ENCODE data around the gene CCDC68. TPM values are rescaled to one million over a fixed set of nuclear protein-coding genes. Genes with fewer than 3 reads are reported as not detected.

The CCDC68 gene, protein sequence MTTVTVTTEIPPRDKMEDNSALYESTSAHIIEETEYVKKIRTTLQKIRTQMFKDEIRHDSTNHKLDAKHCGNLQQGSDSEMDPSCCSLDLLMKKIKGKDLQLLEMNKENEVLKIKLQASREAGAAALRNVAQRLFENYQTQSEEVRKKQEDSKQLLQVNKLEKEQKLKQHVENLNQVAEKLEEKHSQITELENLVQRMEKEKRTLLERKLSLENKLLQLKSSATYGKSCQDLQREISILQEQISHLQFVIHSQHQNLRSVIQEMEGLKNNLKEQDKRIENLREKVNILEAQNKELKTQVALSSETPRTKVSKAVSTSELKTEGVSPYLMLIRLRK
- 6.6 TPM for total RNA-seq (2021; ENCODE audit: unreplicated experiment)
- 1.5 and 2.1 TPM in 2 replicates for polyA plus RNA-seq (2012)
- percentile 60 among the genes with signal in this experiment for Bru-seq, nascent RNA
- percentile 69 among the genes with signal in this experiment for BruChase-seq, experiment 1, labeled RNA remaining after a 6-hour chase
- BruChase-seq, experiment 2, labeled RNA remaining after a 2-hour chase = percentile 53 among the genes with signal in this experiment
- long read RNA-seq, full-length matches to known transcripts = 4 of 6 reads
- long read RNA-seq, partial matches to known transcripts = 0 of 6 reads
- long read RNA-seq, other reads (novel, unspliced or antisense) = 2 of 6 reads

- H4K20me1 ChIP-seq (ENCODE audit: insufficient read depth) = no peaks in the 10 kb centered on the region
- ChIA-PET CTCF (no interaction called here), POLR2A (no interaction called here), RAD21 (ENCODE audit: low non-redundant PET in 1 of 2, low total read pairs in 2 of 2, uncharacterized antibody in 2 of 2, unreplicated experiment in 2 of 2) (no interaction called here)
- peak within 1 kb of the TSS; percentile 82 for H3K4me2 ChIP-seq (ENCODE audit: low read length)
- peak within 1 kb of the TSS; percentile 77 to 79 for H3K4me3 ChIP-seq (replicated peaks in 1 of 2; ENCODE audit: low read depth in 1 of 2, low read length in 2 of 2)
- H2AFZ ChIP-seq (ENCODE audit: low read depth, low read length, poor library complexity, severe bottlenecking) = peak within 1 kb of the TSS; percentile 75
- no TSS peak for BruUV-seq (replicated peaks)
- intact Hi-C loops (cut with micrococcal nuclease) = no loop called here
- no peaks in the 10 kb centered on the region for H3K9me3 ChIP-seq (ENCODE audit: control insufficient read depth in 1 of 2, insufficient read depth in 1 of 2, low read depth in 1 of 2, low read length in 2 of 2)
- H3K27ac ChIP-seq (ENCODE audit: low read depth, low read length) = peak within 1 kb of the TSS; percentile 56
- H3K36me3 ChIP-seq (ENCODE audit: control insufficient read depth in 1 of 2, insufficient read depth in 2 of 2, low read length in 2 of 2) = no peaks in the 10 kb centered on the region
- H3K27me3 ChIP-seq (ENCODE audit: insufficient read depth, low read length) = no peaks in the 10 kb centered on the region
- DNase-seq (ENCODE audit: low read depth, low spot score) (no peak), ATAC-seq (peak; percentile 100)
- H3K9ac ChIP-seq (ENCODE audit: low read length) = peak within 1 kb of the TSS; percentile 60
- H3K4me1 ChIP-seq (ENCODE audit: control insufficient read depth in 1 of 2, insufficient read depth in 2 of 2, low read length in 2 of 2) = peaks cover 14 to 18% of the 10 kb centered on the region in 2 experiments; a peak in 3 of 4 replicates
- no peaks in the 10 kb centered on the region for H3K79me2 ChIP-seq (ENCODE audit: insufficient read depth, low read length)
- H3K9me2 ChIP-seq (ENCODE audit: insufficient read depth) = no peaks in the 10 kb centered on the region
- TF ChIP-seq JUND (IDR thresholded peaks at IDR 0.05) (no peak), CTCF (IDR thresholded peaks at IDR 0.05 in 2 of 3, conservative IDR thresholded peaks at IDR 0.05 in 1 of 3; ENCODE audit: borderline replicate concordance in 1 of 3, insufficient read depth in 1 of 3, low read depth in 2 of 3, low read length in 2 of 3) (no peak), EGR1 (IDR thresholded peaks at IDR 0.05; ENCODE audit: low read depth) (peak; percentile 56), CBX3 (IDR thresholded peaks at IDR 0.05; ENCODE audit: low read depth) (0 out of 2 replicates have a peak, but pooled peaks have one; percentile 44), MAX (IDR thresholded peaks at IDR 0.05) (peak; percentile 22; the same call in 1 of the 2 replicates), ZBTB33 (IDR thresholded peaks at IDR 0.05; ENCODE audit: extremely low read depth, insufficient replicate concordance, low read length) (no peak), SIN3A (IDR thresholded peaks at IDR 0.05; ENCODE audit: low read depth) (no peak), SP1 (IDR thresholded peaks at IDR 0.05; ENCODE audit: low read depth) (no peak), ZFX (IDR thresholded peaks at IDR 0.05) (peak; percentile 23; the same call in 1 of the 2 replicates), TCF7L2 (IDR thresholded peaks at IDR 0.05; ENCODE audit: borderline replicate concordance, extremely low read depth, insufficient read depth, insufficient read length) (no peak), RAD21 (IDR thresholded peaks at IDR 0.05; ENCODE audit: low read depth) (0 out of 2 replicates have a peak, but pooled peaks have one; percentile 3), POLR2AphosphoS5 (IDR thresholded peaks at IDR 0.05; ENCODE audit: low read depth, low read length) (peak; percentile 72), FOSL1 (IDR thresholded peaks at IDR 0.05; ENCODE audit: low read depth) (no peak)
- TF ChIP-seq, protein P1, sequence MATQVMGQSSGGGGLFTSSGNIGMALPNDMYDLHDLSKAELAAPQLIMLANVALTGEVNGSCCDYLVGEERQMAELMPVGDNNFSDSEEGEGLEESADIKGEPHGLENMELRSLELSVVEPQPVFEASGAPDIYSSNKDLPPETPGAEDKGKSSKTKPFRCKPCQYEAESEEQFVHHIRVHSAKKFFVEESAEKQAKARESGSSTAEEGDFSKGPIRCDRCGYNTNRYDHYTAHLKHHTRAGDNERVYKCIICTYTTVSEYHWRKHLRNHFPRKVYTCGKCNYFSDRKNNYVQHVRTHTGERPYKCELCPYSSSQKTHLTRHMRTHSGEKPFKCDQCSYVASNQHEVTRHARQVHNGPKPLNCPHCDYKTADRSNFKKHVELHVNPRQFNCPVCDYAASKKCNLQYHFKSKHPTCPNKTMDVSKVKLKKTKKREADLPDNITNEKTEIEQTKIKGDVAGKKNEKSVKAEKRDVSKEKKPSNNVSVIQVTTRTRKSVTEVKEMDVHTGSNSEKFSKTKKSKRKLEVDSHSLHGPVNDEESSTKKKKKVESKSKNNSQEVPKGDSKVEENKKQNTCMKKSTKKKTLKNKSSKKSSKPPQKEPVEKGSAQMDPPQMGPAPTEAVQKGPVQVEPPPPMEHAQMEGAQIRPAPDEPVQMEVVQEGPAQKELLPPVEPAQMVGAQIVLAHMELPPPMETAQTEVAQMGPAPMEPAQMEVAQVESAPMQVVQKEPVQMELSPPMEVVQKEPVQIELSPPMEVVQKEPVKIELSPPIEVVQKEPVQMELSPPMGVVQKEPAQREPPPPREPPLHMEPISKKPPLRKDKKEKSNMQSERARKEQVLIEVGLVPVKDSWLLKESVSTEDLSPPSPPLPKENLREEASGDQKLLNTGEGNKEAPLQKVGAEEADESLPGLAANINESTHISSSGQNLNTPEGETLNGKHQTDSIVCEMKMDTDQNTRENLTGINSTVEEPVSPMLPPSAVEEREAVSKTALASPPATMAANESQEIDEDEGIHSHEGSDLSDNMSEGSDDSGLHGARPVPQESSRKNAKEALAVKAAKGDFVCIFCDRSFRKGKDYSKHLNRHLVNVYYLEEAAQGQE (IDR thresholded peaks at IDR 0.05; ENCODE audit: low read depth) = no peak
- TF ChIP-seq, protein P2, sequence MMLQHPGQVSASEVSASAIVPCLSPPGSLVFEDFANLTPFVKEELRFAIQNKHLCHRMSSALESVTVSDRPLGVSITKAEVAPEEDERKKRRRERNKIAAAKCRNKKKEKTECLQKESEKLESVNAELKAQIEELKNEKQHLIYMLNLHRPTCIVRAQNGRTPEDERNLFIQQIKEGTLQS (IDR thresholded peaks at IDR 0.05) = no peak
These were observed at the start of gene CCDC68 for GRCh38 chr18:54958704-54959625. CCDC68 (minus strand) TSS chr18:54959461; CDS start chr18:54942791, 16,670 bp downstream.

Measured in HCT116 (cell line).